Esophagus muscularis mucosa (tissue), 4 donors: ENCODE measurements around the gene EXOC8. TPM values are rescaled to one million over a fixed set of nuclear protein-coding genes. Genes with fewer than 3 reads are reported as not detected.
A peak's percentile ranks its signal among the peaks of the same experiment; 100 is the strongest.

Source experiments
- DNase-seq: peaks from one replicate; pipeline ENCODE4 v3.0.0-alpha.2; 2017; ENCODE audit errors: extremely low spot score
- H3K27ac ChIP-seq, 4 donors: fragments of 200-600 bp; sonication (generic); replicated peaks in 1 of 4; 1 replicate in 3 of 4; 2 replicates in 1 of 4; pipeline ENCODE4 v1.5.1; 2016 to 2019; ENCODE audit warnings: mild to moderate bottlenecking in 1 of 4
- H3K27me3 ChIP-seq, 4 donors: fragments of 200-600 bp; sonication (generic); one replicate each; pipeline versions ENCODE4 v1.5.1 to v1.6.0; 2016 to 2019
- H3K36me3 ChIP-seq, 4 donors: fragments of 200-600 bp; sonication (generic); one replicate each; pipeline ENCODE4 v1.5.1; 2016 to 2019
- H3K4me1 ChIP-seq, 4 donors: fragments of 200-600 bp; sonication (generic); one replicate each; pipeline ENCODE4 v1.5.1; 2016 to 2019
- H3K4me3 ChIP-seq, 4 donors: fragments of 200-600 bp; sonication (generic); 1 replicate in 2 of 4; 2 replicates in 2 of 4; pipeline ENCODE4 v1.5.1; 2016 to 2019; ENCODE audit warnings: mild to moderate bottlenecking in 4 of 4, moderate library complexity in 1 of 4
- H3K9me3 ChIP-seq, 4 donors: fragments of 200-600 bp; sonication (generic); 1 replicate in 3 of 4; 2 replicates in 1 of 4; pipeline ENCODE4 v1.5.1; 2016 to 2019
- CTCF ChIP-seq, 3 experiments: fragments of 200-600 bp in 2 of 3; fragments of 450-650 bp in 1 of 3; sonication (generic) in 2 of 3; IDR thresholded peaks; one replicate each; pipeline ENCODE4 v1.5.1; 2017 to 2019; ENCODE audit warnings: antibody characterized with exemption in 3 of 3, mild to moderate bottlenecking in 2 of 3, moderate library complexity in 1 of 3
- EP300 ChIP-seq: sonication (generic); formaldehyde crosslinking; IDR thresholded peaks from one replicate; pipeline ENCODE4 v1.6.1; 2017; ENCODE audit warnings: antibody characterized with exemption
- POLR2A ChIP-seq: fragments of 450-650 bp; IDR thresholded peaks from one replicate; pipeline ENCODE4 v1.6.1; 2017; ENCODE audit warnings: antibody characterized with exemption, moderate library complexity, mild to moderate bottlenecking, low read depth
- POLR2AphosphoS5 ChIP-seq, 2 donors: sonication (generic); formaldehyde crosslinking; IDR thresholded peaks; one replicate each; pipeline ENCODE4 v1.6.1; 2017; ENCODE audit warnings: antibody characterized with exemption in 2 of 2
- WGBS: methylation state at CpG from one replicate; pipeline ENCODE4 v1.1.5; 2018; 5-methylcytosine and 5-hydroxymethylcytosine counted together
- intact Hi-C: fragments of 100-400 bp; cut with DNase I; formaldehyde crosslinking; loops from one replicate; pipeline ENCODE4 v1.15.1; 2023
- total RNA-seq, 4 donors: library from RNA; depleted of rRNA; stranded (reverse); fragments of >200 nt; gene quantifications; one replicate each; pipeline versions ENCODE4 v1.1.0 to v1.2.1, GENCODE V29; 2016

Gene EXOC8
- total RNA-seq, 4 donors from 2014 or later = 13.0 to 15.4 (median 14.3) TPM

- DNase-seq = no peak
- Histone ChIP-seq H3K9me3 (no peaks in the 10 kb centered on the region), H3K4me1 (peaks cover 20 to 21% (median 20%) of the 10 kb centered on the region in 4 donors), H3K4me3 (no peak overlapping the region), H3K27ac (no peak overlapping the region), H3K36me3 (peaks cover 0 to 10% (median 2%) of the 10 kb centered on the region in 4 donors), H3K27me3 (no peaks in the 10 kb centered on the region)
- intact Hi-C loops = no loop called here
- WGBS = 94% methylated on average over 7 of the region's 7 CpGs
- TF ChIP-seq EP300 (no peak), POLR2A (no peak), CTCF (IDR thresholded peaks at IDR 0.05) (no peak), POLR2AphosphoS5 (IDR thresholded peaks at IDR 0.05) (no peak)
These were observed 8.2 kb downstream of the EXOC8 start for GRCh38 chr1:231329483-231329882.

- Histone ChIP-seq H3K4me3 (no peak overlapping the region), H3K4me1 (peaks cover 1 to 4% (median 2%) of the 10 kb centered on the region in 4 donors), H3K27ac (no peak overlapping the region), H3K27me3 (no peaks in the 10 kb centered on the region), H3K36me3 (peaks cover 0 to 10% (median 2%) of the 10 kb centered on the region in 4 donors), H3K9me3 (no peaks in the 10 kb centered on the region)
- TF ChIP-seq CTCF (IDR thresholded peaks at IDR 0.05) (no peak), POLR2A (no peak)
- 82% methylated on average over 5 of the region's 5 CpGs for WGBS
- DNase-seq = no peak
- intact Hi-C loops = no loop called here
These were observed 10.0 kb downstream of the EXOC8 start for GRCh38 chr1:231327617-231328016.

- 85% methylated on average over 1 of the region's 1 CpG for WGBS
- no peak overlapping the region for H3K27ac ChIP-seq
- H3K27me3 ChIP-seq = no peaks in the 10 kb centered on the region
- no peak for TF ChIP-seq POLR2AphosphoS5 (IDR thresholded peaks at IDR 0.05)
- no peaks in the 10 kb centered on the region for H3K4me1 ChIP-seq
- H3K4me3 ChIP-seq = no peak overlapping the region
- no peaks in the 10 kb centered on the region for H3K9me3 ChIP-seq
- no peaks in the 10 kb centered on the region for H3K36me3 ChIP-seq
- intact Hi-C loops = no loop called here
- DNase-seq = no peak
These were observed 11.4 kb downstream of the EXOC8 start for GRCh38 chr1:231326248-231326647.

GRCh38 chr1:231324660-231325059 lies 13.0 kb downstream of the EXOC8 start:
- no peaks in the 10 kb centered on the region for H3K27me3 ChIP-seq
- 79% methylated on average over 5 of the region's 5 CpGs for WGBS
- TF ChIP-seq POLR2AphosphoS5 (IDR thresholded peaks at IDR 0.05) = no peak
- no peak for TF ChIP-seq POLR2A
- TF ChIP-seq EP300 = no peak
- TF ChIP-seq CTCF (IDR thresholded peaks at IDR 0.05) = no peak
- H3K4me3 ChIP-seq = no peak overlapping the region
- H3K9me3 ChIP-seq = no peaks in the 10 kb centered on the region
- intact Hi-C loops = no loop called here
- H3K36me3 ChIP-seq = no peaks in the 10 kb centered on the region
- no peak overlapping the region for H3K27ac ChIP-seq
- no peaks in the 10 kb centered on the region for H3K4me1 ChIP-seq
- no peak for DNase-seq

GRCh38 chr1:231322880-231323530 lies 14.6 kb downstream of the EXOC8 start:
- intact Hi-C loops = no loop called here
- H3K27ac ChIP-seq = no peak overlapping the region
- no peaks in the 10 kb centered on the region for H3K9me3 ChIP-seq
- H3K4me1 ChIP-seq = no peaks in the 10 kb centered on the region
- H3K36me3 ChIP-seq = no peaks in the 10 kb centered on the region
- no peak for TF ChIP-seq CTCF (IDR thresholded peaks at IDR 0.05)
- TF ChIP-seq POLR2A = no peak
- 83% methylated on average over 6 of the region's 7 CpGs for WGBS
- peak; percentile 60 for DNase-seq
- no peaks in the 10 kb centered on the region for H3K27me3 ChIP-seq
- H3K4me3 ChIP-seq = no peak overlapping the region
